SU-DHL-6 (cell line): ENCODE measurements around the gene BRD8.

Experiments
- EZH2phosphoT487 ChIP-seq: fragments of 200-600 bp; sonication (generic), shearing (Covaris generic); conservative IDR thresholded peaks from 2 replicates; pipeline ENCODE4 v1.6.1; 2018; ENCODE audit warnings: mild to moderate bottlenecking, antibody characterized with exemption, low read length, moderate library complexity, mixed read lengths
- TF ChIP-seq, protein P1 (sequence below): fragments of 200-600 bp; sonication (generic); IDR thresholded peaks from one replicate; pipeline ENCODE4 v1.5.1; 2017; ENCODE audit warnings: antibody characterized with exemption, mild to moderate bottlenecking, low read length, moderate library complexity; ENCODE audit not compliant: insufficient read depth, poor library complexity, severe bottlenecking

DNA sequence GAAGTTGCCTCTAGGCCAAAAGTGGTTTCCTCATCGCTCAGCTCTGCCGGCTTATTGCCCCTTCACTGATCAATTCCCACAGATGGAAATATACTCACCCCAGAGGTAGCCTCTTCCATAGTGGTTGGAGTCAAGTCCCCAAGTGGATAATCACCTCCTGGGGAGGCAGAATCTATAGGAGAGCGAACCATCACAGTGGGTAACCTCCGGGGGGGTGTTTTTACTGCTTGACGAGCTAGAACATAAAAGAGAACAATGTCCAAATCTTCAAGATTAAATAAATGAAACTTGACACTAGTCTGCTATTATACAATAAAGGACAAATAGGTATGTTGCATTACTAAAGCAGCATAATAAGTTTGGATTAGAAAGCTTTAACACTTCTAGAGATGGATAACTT is 9.3 kb downstream of the BRD8 start:
- TF ChIP-seq, protein P1, sequence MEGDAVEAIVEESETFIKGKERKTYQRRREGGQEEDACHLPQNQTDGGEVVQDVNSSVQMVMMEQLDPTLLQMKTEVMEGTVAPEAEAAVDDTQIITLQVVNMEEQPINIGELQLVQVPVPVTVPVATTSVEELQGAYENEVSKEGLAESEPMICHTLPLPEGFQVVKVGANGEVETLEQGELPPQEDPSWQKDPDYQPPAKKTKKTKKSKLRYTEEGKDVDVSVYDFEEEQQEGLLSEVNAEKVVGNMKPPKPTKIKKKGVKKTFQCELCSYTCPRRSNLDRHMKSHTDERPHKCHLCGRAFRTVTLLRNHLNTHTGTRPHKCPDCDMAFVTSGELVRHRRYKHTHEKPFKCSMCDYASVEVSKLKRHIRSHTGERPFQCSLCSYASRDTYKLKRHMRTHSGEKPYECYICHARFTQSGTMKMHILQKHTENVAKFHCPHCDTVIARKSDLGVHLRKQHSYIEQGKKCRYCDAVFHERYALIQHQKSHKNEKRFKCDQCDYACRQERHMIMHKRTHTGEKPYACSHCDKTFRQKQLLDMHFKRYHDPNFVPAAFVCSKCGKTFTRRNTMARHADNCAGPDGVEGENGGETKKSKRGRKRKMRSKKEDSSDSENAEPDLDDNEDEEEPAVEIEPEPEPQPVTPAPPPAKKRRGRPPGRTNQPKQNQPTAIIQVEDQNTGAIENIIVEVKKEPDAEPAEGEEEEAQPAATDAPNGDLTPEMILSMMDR = no peak
- no peak for TF ChIP-seq EZH2phosphoT487
